ENCODE measurements around the gene ESYT2.
"Not testable (repeated sequence)": the region's sequence is repeated elsewhere in the genome, so short reads cannot be mapped to it uniquely, and the experiment has no call there.

ESYT2 gene

GRCh38 chr7:158829342-158830210 is at the start of gene ESYT2:
Gene ESYT2, minus strand, starts transcription at chr7:158829509. Its CDS starts 91 bp downstream, at chr7:158829418.
- peak; percentile 100 for DNase-seq (ENCODE audit: low spot score)

GRCh38 chr7:158878151-158879079 is 49.1 kb upstream of the ESYT2 start:
- peak; percentile 79 for DNase-seq (ENCODE audit: low spot score)

GRCh38 chr7:158876984-158877383 is 47.7 kb upstream of the ESYT2 start:
- DNase-seq (ENCODE audit: low spot score) = no peak

- DNase-seq (ENCODE audit: low spot score) = no peak
Observed at GRCh38 chr7:158869876-158870275, 40.6 kb upstream of the ESYT2 start.

- no peak for DNase-seq (ENCODE audit: low spot score)
Observed at GRCh38 chr7:158868764-158869410, 39.6 kb upstream of the ESYT2 start.

GRCh38 chr7:158867214-158867984 is 38.1 kb upstream of the ESYT2 start:
- no peak for DNase-seq (ENCODE audit: low spot score)

GRCh38 chr7:158865977-158866376 is 36.7 kb upstream of the ESYT2 start:
- no peak for DNase-seq (ENCODE audit: low spot score)

- DNase-seq (ENCODE audit: low spot score) = no peak
Observed at GRCh38 chr7:158865462-158865922, 36.2 kb upstream of the ESYT2 start.

GRCh38 chr7:158864833-158865232 is 35.5 kb upstream of the ESYT2 start:
- no peak for DNase-seq (ENCODE audit: low spot score)

GRCh38 chr7:158864507-158864820 is 35.2 kb upstream of the ESYT2 start:
- no peak for DNase-seq (ENCODE audit: low spot score)

- DNase-seq (ENCODE audit: low spot score) = no peak
Observed at GRCh38 chr7:158863611-158864506, 34.5 kb upstream of the ESYT2 start.

GRCh38 chr7:158862985-158863610 is 33.8 kb upstream of the ESYT2 start:
- not testable (repeated sequence) for DNase-seq (ENCODE audit: low spot score)

- DNase-seq (ENCODE audit: low spot score) = no peak
Observed at GRCh38 chr7:158861936-158862704, 32.8 kb upstream of the ESYT2 start.

- DNase-seq (ENCODE audit: low spot score) = no peak
Observed at GRCh38 chr7:158861004-158861787, 31.9 kb upstream of the ESYT2 start.

- DNase-seq (ENCODE audit: low spot score) = no peak
Observed at GRCh38 chr7:158860394-158860793, 31.1 kb upstream of the ESYT2 start.

GRCh38 chr7:158858592-158859503 is 29.5 kb upstream of the ESYT2 start:
- DNase-seq (ENCODE audit: low spot score) = no peak
